Gastroesophageal sphincter (tissue), 3 donors: ENCODE results near the gene PPP5C.

Source experiments
- CTCF ChIP-seq, 4 experiments: fragments of 200-600 bp in 2 of 4; fragments of 450-650 bp in 2 of 4; sonication (generic) in 1 of 4; IDR thresholded peaks; one replicate each; pipeline ENCODE4 v1.5.1; 2017 to 2019; ENCODE audit warnings: antibody characterized with exemption in 4 of 4, mild to moderate bottlenecking in 2 of 4, moderate library complexity in 2 of 4
- EP300 ChIP-seq: sonication (generic); formaldehyde crosslinking; IDR thresholded peaks from one replicate; pipeline ENCODE4 v1.6.1; 2017; ENCODE audit warnings: antibody characterized with exemption, mild to moderate bottlenecking
- POLR2A ChIP-seq, 2 donors: fragments of 450-650 bp; IDR thresholded peaks; one replicate each; pipeline ENCODE4 v1.6.1; 2017; ENCODE audit warnings: antibody characterized with exemption in 2 of 2, mild to moderate bottlenecking in 2 of 2, moderate library complexity in 1 of 2

- TF ChIP-seq CTCF (IDR thresholded peaks at IDR 0.05) (no peak), POLR2A (IDR thresholded peaks at IDR 0.05) (no peak), EP300 (no peak)
These were observed 41.6 kb downstream of the PPP5C start for GRCh38 chr19:46388311-46389095.
